ENCODE data around the gene PLXNA2.

PLXNA2 gene

GRCh38 chr1:208088319-208088718 lies 155.9 kb downstream of the PLXNA2 start:
- no peak for DNase-seq (ENCODE audit: low spot score)

GRCh38 chr1:208085655-208086515 lies 158.3 kb downstream of the PLXNA2 start:
- DNase-seq (ENCODE audit: low spot score), result no peak

GRCh38 chr1:208084764-208085163 lies 159.4 kb downstream of the PLXNA2 start:
- no peak for DNase-seq (ENCODE audit: low spot score)

GRCh38 chr1:208084220-208084619 lies 160.0 kb downstream of the PLXNA2 start:
- DNase-seq (ENCODE audit: low spot score), result no peak

GRCh38 chr1:208083715-208084085 lies 160.5 kb downstream of the PLXNA2 start:
- DNase-seq (ENCODE audit: low spot score), result no peak

GRCh38 chr1:208083016-208083714 lies 161.0 kb downstream of the PLXNA2 start:
- no peak for DNase-seq (ENCODE audit: low spot score)

GRCh38 chr1:208081972-208082371 lies 162.2 kb downstream of the PLXNA2 start:
- DNase-seq (ENCODE audit: low spot score), result no peak

GRCh38 chr1:208080396-208081286 lies 163.5 kb downstream of the PLXNA2 start:
- no peak for DNase-seq (ENCODE audit: low spot score)

GRCh38 chr1:208079161-208079560 lies 165.0 kb downstream of the PLXNA2 start:
- no peak for DNase-seq (ENCODE audit: low spot score)

- DNase-seq (ENCODE audit: low spot score), result no peak
Observed at GRCh38 chr1:208078752-208079151, 165.4 kb downstream of the PLXNA2 start.

GRCh38 chr1:208077232-208078075 lies 166.7 kb downstream of the PLXNA2 start:
- DNase-seq (ENCODE audit: low spot score), result no peak

GRCh38 chr1:208074353-208074752 lies 169.8 kb downstream of the PLXNA2 start:
- no peak for DNase-seq (ENCODE audit: low spot score)

- DNase-seq (ENCODE audit: low spot score), result no peak
Observed at GRCh38 chr1:208071435-208072031, 172.7 kb downstream of the PLXNA2 start.

GRCh38 chr1:208069908-208070307 lies 174.3 kb downstream of the PLXNA2 start:
- DNase-seq (ENCODE audit: low spot score), result no peak

- DNase-seq (ENCODE audit: low spot score), result no peak
Observed at GRCh38 chr1:208069317-208069716, 174.9 kb downstream of the PLXNA2 start.

GRCh38 chr1:208068908-208069307 lies 175.3 kb downstream of the PLXNA2 start:
- DNase-seq (ENCODE audit: low spot score), result no peak

GRCh38 chr1:208068407-208068806 lies 175.8 kb downstream of the PLXNA2 start:
- DNase-seq (ENCODE audit: low spot score), result no peak

GRCh38 chr1:208066583-208066982 lies 177.6 kb downstream of the PLXNA2 start:
- no peak for DNase-seq (ENCODE audit: low spot score)

GRCh38 chr1:208065862-208066261 lies 178.3 kb downstream of the PLXNA2 start:
- no peak for DNase-seq (ENCODE audit: low spot score)

- no peak for DNase-seq (ENCODE audit: low spot score)
Observed at GRCh38 chr1:208061632-208062031, 182.6 kb downstream of the PLXNA2 start.

GRCh38 chr1:208061118-208061517 lies 183.1 kb downstream of the PLXNA2 start:
- DNase-seq (ENCODE audit: low spot score), result no peak

Measured in kidney capillary endothelial cell (primary cell).